ENCODE results near the gene CLTB.

CLTB gene

GRCh38 chr5:176352116-176352878 lies 64.0 kb downstream of the CLTB start:
- DNase-seq: no peak

- DNase-seq: no peak
Observed at GRCh38 chr5:176350416-176350815, 65.9 kb downstream of the CLTB start.

- no peak for DNase-seq
Observed at GRCh38 chr5:176342766-176343458, 73.4 kb downstream of the CLTB start.
